ENCODE results near the gene BUD31. TPM values are rescaled to one million over a fixed set of nuclear protein-coding genes. Genes with fewer than 3 reads are reported as not detected.

The BUD31 gene
- 10 to 100 TPM; 44.7 to 82.0 (median 58.4) TPM for total RNA-seq

- TF ChIP-seq, protein P1, sequence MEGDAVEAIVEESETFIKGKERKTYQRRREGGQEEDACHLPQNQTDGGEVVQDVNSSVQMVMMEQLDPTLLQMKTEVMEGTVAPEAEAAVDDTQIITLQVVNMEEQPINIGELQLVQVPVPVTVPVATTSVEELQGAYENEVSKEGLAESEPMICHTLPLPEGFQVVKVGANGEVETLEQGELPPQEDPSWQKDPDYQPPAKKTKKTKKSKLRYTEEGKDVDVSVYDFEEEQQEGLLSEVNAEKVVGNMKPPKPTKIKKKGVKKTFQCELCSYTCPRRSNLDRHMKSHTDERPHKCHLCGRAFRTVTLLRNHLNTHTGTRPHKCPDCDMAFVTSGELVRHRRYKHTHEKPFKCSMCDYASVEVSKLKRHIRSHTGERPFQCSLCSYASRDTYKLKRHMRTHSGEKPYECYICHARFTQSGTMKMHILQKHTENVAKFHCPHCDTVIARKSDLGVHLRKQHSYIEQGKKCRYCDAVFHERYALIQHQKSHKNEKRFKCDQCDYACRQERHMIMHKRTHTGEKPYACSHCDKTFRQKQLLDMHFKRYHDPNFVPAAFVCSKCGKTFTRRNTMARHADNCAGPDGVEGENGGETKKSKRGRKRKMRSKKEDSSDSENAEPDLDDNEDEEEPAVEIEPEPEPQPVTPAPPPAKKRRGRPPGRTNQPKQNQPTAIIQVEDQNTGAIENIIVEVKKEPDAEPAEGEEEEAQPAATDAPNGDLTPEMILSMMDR (IDR thresholded peaks at IDR 0.05): peak in 4 of 6 experiments; percentile 32 to 56 (median 52)
- TF ChIP-seq POLR2A (IDR thresholded peaks at IDR 0.05): peak; percentile 74 to 95
Measured at GRCh38 chr7:99408379-99409191, at the start of gene BUD31, which contains the start of gene PDAP1. Gene BUD31 (plus strand): TSS chr7:99408969. CDS start chr7:99411093, 2,124 bp downstream. Gene PDAP1 (minus strand): TSS chr7:99408597. CDS start chr7:99408548, 49 bp downstream.

DNA sequence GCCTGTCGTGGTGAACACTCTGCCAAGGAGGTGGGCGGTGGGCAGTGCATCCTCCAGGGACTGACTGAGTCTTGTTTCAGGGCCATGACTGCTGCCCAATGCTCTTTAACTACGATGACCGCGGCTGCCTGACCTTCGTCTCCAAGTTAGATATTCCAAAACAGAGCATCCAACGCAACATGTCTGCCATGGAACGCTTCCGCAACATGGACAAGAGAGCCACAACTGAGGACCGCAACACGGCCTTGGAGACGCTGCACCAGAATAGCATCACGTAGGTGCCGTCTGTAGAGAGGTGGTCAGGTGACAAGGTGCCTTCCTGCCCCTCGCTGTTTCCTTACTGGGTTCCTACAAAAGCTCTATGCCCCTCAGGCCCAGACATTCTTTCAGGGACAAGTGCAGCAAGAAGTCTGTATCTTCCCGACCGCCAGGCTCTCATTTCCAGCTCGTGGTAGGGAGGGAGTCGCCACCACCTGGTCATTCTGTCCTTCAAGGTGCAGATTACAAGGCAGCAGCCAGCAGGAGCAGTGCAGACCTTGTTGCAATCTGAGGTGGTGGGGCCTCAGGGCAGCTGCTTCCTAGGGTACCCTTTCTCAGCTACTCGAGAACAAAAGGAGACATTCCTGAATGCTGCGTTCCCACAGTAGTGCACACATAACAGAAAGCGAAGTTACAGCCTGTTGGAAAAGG, 49.2 kb upstream of the BUD31 start:
- no peak for TF ChIP-seq POLR2A (IDR thresholded peaks at IDR 0.05)
- TF ChIP-seq, protein P1 (IDR thresholded peaks at IDR 0.05): no peak
- no peaks in the 10 kb centered on the region for H3K27me3 ChIP-seq
- H3K9me3 ChIP-seq: no peaks in the 10 kb centered on the region
- no peak overlapping the region for H3K27ac ChIP-seq
- peaks cover 0 to 100% (median 0%) of the 10 kb centered on the region in 3 donors for H3K36me3 ChIP-seq
- H3K4me3 ChIP-seq: no peak overlapping the region
- no peak for DNase-seq
- no peaks in the 10 kb centered on the region for H3K4me1 ChIP-seq

More at GRCh38 chr7:99408379-99409191, at the start of gene BUD31, which contains the start of gene PDAP1:
- Histone ChIP-seq H3K9me3 (no peaks in the 10 kb centered on the region), H3K4me3 (peak within 1 kb of the TSS; percentile 80 to 98 (median 86)), H3K4me1 (peaks cover 6 to 38% (median 19%) of the 10 kb centered on the region in 4 donors), H3K27me3 (no peaks in the 10 kb centered on the region), H3K27ac (peak within 1 kb of the TSS; percentile 93 to 97 (median 95)), H3K36me3 (peaks cover 0 to 46% (median 3%) of the 10 kb centered on the region in 3 donors)
- DNase-seq: peak; percentile 92 to 97 (median 96)

DNA sequence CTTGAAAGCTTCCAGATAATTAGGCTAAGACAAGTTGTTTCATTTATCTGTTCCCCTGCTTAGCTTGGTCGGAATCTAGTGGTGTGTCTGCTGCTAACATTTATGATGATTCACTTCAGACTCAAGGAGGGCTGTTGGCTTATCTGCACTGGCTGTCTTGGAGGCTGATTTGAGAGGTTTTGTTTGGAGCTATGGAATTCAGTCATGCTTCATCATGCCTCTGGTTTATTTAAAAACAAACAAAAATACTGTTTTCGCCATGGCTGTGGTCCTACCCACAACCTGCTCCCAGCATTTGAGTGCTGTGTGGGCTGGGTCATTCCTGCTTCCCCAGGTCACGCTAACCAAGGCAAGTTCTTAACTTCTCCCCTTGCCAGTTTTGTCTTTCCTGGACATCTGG, 46.0 kb upstream of the BUD31 start:
- no peak for DNase-seq
- Histone ChIP-seq H3K27me3 (no peaks in the 10 kb centered on the region), H3K4me3 (no peak overlapping the region), H3K9me3 (no peaks in the 10 kb centered on the region), H3K4me1 (no peaks in the 10 kb centered on the region), H3K27ac (no peak overlapping the region), H3K36me3 (peaks cover 0 to 100% (median 0%) of the 10 kb centered on the region in 3 donors)
- TF ChIP-seq, protein P1 (IDR thresholded peaks at IDR 0.05): no peak
- no peak for TF ChIP-seq POLR2A (IDR thresholded peaks at IDR 0.05)

DNA sequence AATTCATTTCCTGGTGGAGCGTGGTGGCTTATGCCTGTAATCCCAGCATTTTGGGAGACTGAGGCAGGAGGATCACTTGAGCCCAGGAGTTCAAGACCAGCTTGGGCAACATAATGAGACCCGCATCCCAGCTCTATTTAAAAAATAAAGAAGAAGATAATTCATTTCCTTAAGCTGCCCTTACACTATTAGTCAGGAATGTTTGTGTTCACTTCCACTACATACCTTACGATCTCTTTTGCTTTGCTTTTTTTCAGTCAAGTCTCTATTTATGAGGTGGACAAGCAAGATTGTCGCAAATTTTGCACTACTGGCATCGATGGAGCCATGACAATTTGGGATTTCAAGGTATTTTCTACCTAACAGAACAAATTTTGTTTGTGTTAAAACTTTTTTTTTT, 45.5 kb upstream of the BUD31 start:
- Histone ChIP-seq H3K27ac (no peak overlapping the region), H3K36me3 (peaks cover 0 to 99% (median 0%) of the 10 kb centered on the region in 3 donors), H3K4me1 (no peaks in the 10 kb centered on the region), H3K4me3 (no peak overlapping the region), H3K9me3 (no peaks in the 10 kb centered on the region), H3K27me3 (no peaks in the 10 kb centered on the region)
- no peak for TF ChIP-seq POLR2A (IDR thresholded peaks at IDR 0.05)
- TF ChIP-seq, protein P1 (IDR thresholded peaks at IDR 0.05): no peak
- DNase-seq: no peak

DNA sequence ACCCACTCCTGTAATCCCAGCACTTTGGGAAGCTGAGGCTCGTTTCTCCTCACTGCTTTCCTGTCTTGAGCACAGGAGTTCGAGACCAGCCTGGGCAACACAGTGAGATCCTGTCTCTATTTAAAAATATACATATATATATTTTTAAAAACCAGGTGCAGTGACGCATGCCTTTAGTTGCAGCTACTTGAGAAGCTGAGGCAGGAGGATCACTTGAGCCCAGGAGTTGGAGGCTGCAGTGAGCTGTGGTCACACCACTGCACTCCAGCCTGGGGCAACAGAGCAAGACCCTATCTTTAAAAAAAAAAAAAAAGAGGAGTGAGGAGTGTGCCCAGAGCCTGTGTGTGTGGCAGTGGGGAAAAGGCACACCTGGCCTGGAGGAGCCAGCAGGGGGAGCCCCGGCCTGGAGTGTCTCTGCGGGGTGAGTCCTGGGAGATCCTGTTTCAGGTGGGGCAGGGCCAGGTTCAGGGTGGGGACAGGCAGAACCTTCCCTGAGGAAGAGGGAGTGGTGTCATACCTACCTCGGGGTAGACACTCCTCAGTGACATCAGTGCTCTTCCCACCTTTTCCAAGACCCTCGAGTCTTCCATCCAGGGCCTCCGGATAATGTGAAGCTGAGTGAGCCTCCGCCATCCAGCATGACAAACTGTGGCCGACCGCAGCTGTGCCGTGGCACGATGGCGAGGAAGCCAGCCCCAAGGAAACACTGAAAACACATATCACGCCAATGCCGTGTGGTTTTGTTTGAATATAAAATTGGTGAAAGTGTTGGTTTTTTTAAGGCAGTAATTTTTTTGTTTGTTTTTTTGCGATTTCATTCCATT, 43.2 kb upstream of the BUD31 start:
- peak; percentile 72 to 86 (median 83) for DNase-seq
- Histone ChIP-seq H3K4me3 (no peak overlapping the region), H3K27me3 (no peaks in the 10 kb centered on the region), H3K36me3 (peaks cover 0 to 81% (median 0%) of the 10 kb centered on the region in 3 donors), H3K27ac (no peak overlapping the region), H3K9me3 (no peaks in the 10 kb centered on the region), H3K4me1 (no peaks in the 10 kb centered on the region)
- TF ChIP-seq, protein P1 (IDR thresholded peaks at IDR 0.05): peak in 5 of 6 experiments; percentile 34 to 70 (median 61)
- no peak for TF ChIP-seq POLR2A (IDR thresholded peaks at IDR 0.05)

All from Peyer's patch (tissue), 4 donors.